ENCODE data around the gene CFAP99. TPM values are rescaled to one million over a fixed set of nuclear protein-coding genes. Genes with fewer than 3 reads are reported as not detected.
"Not testable (repeated sequence)": the region's sequence is repeated elsewhere in the genome, so short reads cannot be mapped to it uniquely, and the experiment has no call there.

The CFAP99 gene
- total RNA-seq, 3 donors from 2014 or later: not detected

GRCh38 chr4:2462992-2463762, 44.4 kb downstream of the CFAP99 start:
- Mint-ChIP-seq H3K4me1 (ENCODE audit: low read depth) (peaks cover 18% of the 10 kb centered on the region), H3K9me3 (no peaks in the 10 kb centered on the region), H3K27me3 (ENCODE audit: low read depth) (no peaks in the 10 kb centered on the region), H3K4me3 (peak overlapping the region; percentile 70), H3K36me3 (ENCODE audit: insufficient read depth) (no peaks in the 10 kb centered on the region)
- DNase-seq: no peak
- no peak for ATAC-seq

GRCh38 chr4:2465032-2465431, 46.3 kb downstream of the CFAP99 start:
- DNase-seq (no peak), ATAC-seq (no peak)
- no peaks in the 10 kb centered on the region for H3K27me3 Mint-ChIP-seq (ENCODE audit: low read depth)
- peaks cover 3% of the 10 kb centered on the region for H3K36me3 Mint-ChIP-seq (ENCODE audit: insufficient read depth)
- peaks cover 23% of the 10 kb centered on the region for H3K4me1 Mint-ChIP-seq (ENCODE audit: low read depth)
- H3K4me3 Mint-ChIP-seq: no peak overlapping the region
- H3K9me3 Mint-ChIP-seq: no peaks in the 10 kb centered on the region

GRCh38 chr4:2465544-2465943, 46.8 kb downstream of the CFAP99 start:
- peaks cover 28% of the 10 kb centered on the region for H3K4me1 Mint-ChIP-seq (ENCODE audit: low read depth)
- not testable (repeated sequence) for H3K9me3 Mint-ChIP-seq; H3K36me3 Mint-ChIP-seq (ENCODE audit: insufficient read depth); H3K27me3 Mint-ChIP-seq (ENCODE audit: low read depth); ATAC-seq; DNase-seq; H3K4me3 Mint-ChIP-seq

- peak; percentile 93 for DNase-seq
- Mint-ChIP-seq H3K4me1 (ENCODE audit: low read depth) (peaks cover 47% of the 10 kb centered on the region), H3K9me3 (no peaks in the 10 kb centered on the region), H3K36me3 (ENCODE audit: insufficient read depth) (peaks cover 19% of the 10 kb centered on the region), H3K27me3 (ENCODE audit: low read depth) (no peaks in the 10 kb centered on the region), H3K4me3 (peak within 1 kb of the TSS; percentile 96)
- peak; percentile 85 to 89 for ATAC-seq
These were observed 49.9 kb downstream of the CFAP99 start, which contains the start of gene RNF4 for GRCh38 chr4:2468456-2469191. Gene RNF4, plus strand, starts transcription at chr4:2469106. Its CDS starts 21,388 bp downstream, at chr4:2490494.

GRCh38 chr4:2469192-2469984, 50.6 kb downstream of the CFAP99 start:
- ATAC-seq (peak; percentile 62 to 65), DNase-seq (peak; percentile 61)
- peaks cover 53% of the 10 kb centered on the region for H3K4me1 Mint-ChIP-seq (ENCODE audit: low read depth)
- peaks cover 19% of the 10 kb centered on the region for H3K36me3 Mint-ChIP-seq (ENCODE audit: insufficient read depth)
- peak overlapping the region; percentile 96 for H3K4me3 Mint-ChIP-seq
- no peaks in the 10 kb centered on the region for H3K27me3 Mint-ChIP-seq (ENCODE audit: low read depth)
- H3K9me3 Mint-ChIP-seq: no peaks in the 10 kb centered on the region

- H3K27me3 Mint-ChIP-seq (ENCODE audit: low read depth): no peaks in the 10 kb centered on the region
- H3K4me1 Mint-ChIP-seq (ENCODE audit: low read depth): peaks cover 61% of the 10 kb centered on the region
- H3K4me3 Mint-ChIP-seq: peak overlapping the region; percentile 96
- no peaks in the 10 kb centered on the region for H3K9me3 Mint-ChIP-seq
- DNase-seq (no peak), ATAC-seq (no peak)
- peaks cover 23% of the 10 kb centered on the region for H3K36me3 Mint-ChIP-seq (ENCODE audit: insufficient read depth)
These were observed 52.0 kb downstream of the CFAP99 start for GRCh38 chr4:2470791-2471190.

- Mint-ChIP-seq H3K27me3 (ENCODE audit: low read depth) (no peaks in the 10 kb centered on the region), H3K4me1 (ENCODE audit: low read depth) (peaks cover 71% of the 10 kb centered on the region), H3K9me3 (no peaks in the 10 kb centered on the region), H3K4me3 (peak overlapping the region; percentile 31), H3K36me3 (ENCODE audit: insufficient read depth) (peaks cover 27% of the 10 kb centered on the region)
- no peak for ATAC-seq
- DNase-seq: no peak
These were observed 53.4 kb downstream of the CFAP99 start for GRCh38 chr4:2472187-2472586.

DNA sequence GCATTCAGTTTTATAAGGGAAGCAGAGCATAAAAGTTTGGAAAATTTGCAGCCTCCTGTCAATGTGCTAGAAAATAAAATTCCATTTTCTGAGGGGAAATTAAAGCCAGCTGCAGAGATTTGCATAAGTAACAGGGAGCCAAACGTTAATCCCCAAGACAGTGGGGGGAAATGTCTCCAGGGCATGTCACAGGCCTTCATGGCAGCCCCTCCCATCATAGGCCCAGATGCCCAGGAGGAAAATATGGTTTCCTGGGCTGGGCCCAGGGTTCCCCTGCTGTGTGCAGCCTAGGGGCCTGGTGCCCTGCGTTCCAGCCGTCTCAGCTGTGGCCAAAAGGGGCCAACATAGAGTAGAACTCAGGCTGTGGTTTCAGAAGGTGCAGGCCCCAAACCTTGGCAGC, 59.5 kb downstream of the CFAP99 start:
- no peak for DNase-seq
- H3K4me1 Mint-ChIP-seq (ENCODE audit: low read depth): peaks cover 90% of the 10 kb centered on the region
- H3K36me3 Mint-ChIP-seq (ENCODE audit: insufficient read depth): peaks cover 21% of the 10 kb centered on the region

GRCh38 chr4:2480649-2481048, 61.9 kb downstream of the CFAP99 start:
- ATAC-seq (no peak), DNase-seq (no peak)
- H3K4me1 Mint-ChIP-seq (ENCODE audit: low read depth): peaks cover 94% of the 10 kb centered on the region
- H3K27me3 Mint-ChIP-seq (ENCODE audit: low read depth): no peaks in the 10 kb centered on the region
- no peak overlapping the region for H3K4me3 Mint-ChIP-seq
- peaks cover 18% of the 10 kb centered on the region for H3K36me3 Mint-ChIP-seq (ENCODE audit: insufficient read depth)
- no peaks in the 10 kb centered on the region for H3K9me3 Mint-ChIP-seq

More for the DNA sequence above, 59.5 kb downstream of the CFAP99 start:
- ATAC-seq: no peak
- Mint-ChIP-seq H3K27me3 (ENCODE audit: low read depth) (no peaks in the 10 kb centered on the region), H3K9me3 (no peaks in the 10 kb centered on the region), H3K4me3 (no peak overlapping the region)

DNA sequence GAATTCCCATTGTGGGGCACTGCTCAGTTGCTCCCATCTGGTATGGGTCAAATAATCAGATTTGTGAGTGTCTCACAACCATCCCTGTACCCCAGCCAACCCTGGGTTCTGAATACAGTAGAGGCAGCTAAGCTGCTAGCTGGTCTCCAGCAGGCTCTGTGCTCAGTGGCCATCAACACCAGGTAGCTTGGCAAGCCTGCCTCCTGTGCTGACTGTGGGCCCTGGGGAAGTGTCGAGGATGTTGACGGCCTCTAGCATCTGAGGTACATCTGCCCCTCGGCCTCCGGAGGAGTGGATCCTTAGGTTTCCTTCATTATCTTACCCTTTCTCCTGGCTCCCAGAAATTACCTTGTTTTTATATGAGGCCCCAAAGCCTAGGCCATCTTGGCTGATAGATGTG, 63.4 kb downstream of the CFAP99 start:
- ATAC-seq: no peak
- H3K4me3 Mint-ChIP-seq: peak overlapping the region; percentile 69

GRCh38 chr4:2482693-2483092, 63.9 kb downstream of the CFAP99 start:
- peak overlapping the region; percentile 69 for H3K4me3 Mint-ChIP-seq
- ATAC-seq (peak; percentile 32 to 45), DNase-seq (no peak)
- H3K4me1 Mint-ChIP-seq (ENCODE audit: low read depth): peaks cover 93% of the 10 kb centered on the region
- H3K36me3 Mint-ChIP-seq (ENCODE audit: insufficient read depth): peaks cover 10% of the 10 kb centered on the region
- H3K9me3 Mint-ChIP-seq: no peaks in the 10 kb centered on the region
- no peaks in the 10 kb centered on the region for H3K27me3 Mint-ChIP-seq (ENCODE audit: low read depth)

More for the DNA sequence above, 63.4 kb downstream of the CFAP99 start:
- Mint-ChIP-seq H3K27me3 (ENCODE audit: low read depth) (no peaks in the 10 kb centered on the region), H3K9me3 (no peaks in the 10 kb centered on the region), H3K36me3 (ENCODE audit: insufficient read depth) (peaks cover 12% of the 10 kb centered on the region), H3K4me1 (ENCODE audit: low read depth) (peaks cover 96% of the 10 kb centered on the region)
- DNase-seq: no peak

- Mint-ChIP-seq H3K4me1 (ENCODE audit: low read depth) (peaks cover 93% of the 10 kb centered on the region), H3K36me3 (ENCODE audit: insufficient read depth) (peaks cover 9% of the 10 kb centered on the region), H3K4me3 (peak overlapping the region; percentile 69), H3K27me3 (ENCODE audit: low read depth) (no peaks in the 10 kb centered on the region), H3K9me3 (no peaks in the 10 kb centered on the region)
- DNase-seq (no peak), ATAC-seq (no peak)
These were observed 64.5 kb downstream of the CFAP99 start for GRCh38 chr4:2483237-2483636.

GRCh38 chr4:2484185-2484584, 65.4 kb downstream of the CFAP99 start:
- DNase-seq: no peak
- Mint-ChIP-seq H3K9me3 (no peaks in the 10 kb centered on the region), H3K4me1 (ENCODE audit: low read depth) (peaks cover 88% of the 10 kb centered on the region), H3K36me3 (ENCODE audit: insufficient read depth) (peaks cover 6% of the 10 kb centered on the region), H3K4me3 (peak overlapping the region; percentile 60), H3K27me3 (ENCODE audit: low read depth) (no peaks in the 10 kb centered on the region)
- ATAC-seq: no peak

GRCh38 chr4:2484993-2485392, 66.2 kb downstream of the CFAP99 start:
- Mint-ChIP-seq H3K9me3 (no peaks in the 10 kb centered on the region), H3K36me3 (ENCODE audit: insufficient read depth) (peaks cover 5% of the 10 kb centered on the region), H3K27me3 (ENCODE audit: low read depth) (no peaks in the 10 kb centered on the region), H3K4me1 (ENCODE audit: low read depth) (peaks cover 84% of the 10 kb centered on the region), H3K4me3 (peak overlapping the region; percentile 60)
- ATAC-seq (peak; percentile 75 to 81), DNase-seq (peak; percentile 49)

Measured in activated T-cell treated with anti-CD3 and anti-CD28 coated beads, Interleukin-2, amount 50 U/mL, for 4 hours (primary cell).